Non-pigmented ciliary epithelial cell (primary cell): ENCODE data around the gene KLF12.
A peak's percentile ranks its signal among the peaks of the same experiment; 100 is the strongest.

ENCODE experiments used
- DNase-seq: peaks from one replicate; pipeline ENCODE4 v3.0.0-alpha.2; 2010; ENCODE audit warnings: low read depth

KLF12 gene

DNA sequence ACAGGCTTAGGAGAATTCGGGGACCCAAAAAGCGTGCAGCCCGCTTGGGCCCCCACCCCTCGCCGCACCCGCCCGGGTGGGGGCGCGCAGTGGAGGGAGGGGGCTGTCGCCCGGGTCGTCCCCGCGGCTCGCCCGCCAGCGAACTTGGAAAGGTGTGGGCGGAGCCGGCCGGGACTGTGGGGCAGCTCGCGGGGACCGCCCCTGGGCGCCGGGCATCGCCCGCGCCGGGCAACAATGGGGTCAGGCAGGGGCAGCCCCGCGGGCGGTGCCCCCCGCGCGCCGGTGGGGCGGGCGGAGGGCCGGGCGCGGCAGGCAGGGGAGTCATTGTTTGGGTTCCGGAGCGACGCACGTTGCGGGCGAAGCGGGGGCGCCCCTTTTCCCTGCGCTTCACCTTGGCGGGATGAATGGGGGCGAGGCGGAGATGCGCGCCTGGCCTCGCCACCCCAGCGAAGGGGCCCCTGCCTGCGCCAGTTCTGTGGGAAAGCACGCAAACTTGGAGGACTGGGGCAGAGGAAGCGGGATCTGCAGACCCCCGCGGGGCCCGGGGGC is 647 bp upstream of the KLF12 start:
- DNase-seq, result no peak

DNA sequence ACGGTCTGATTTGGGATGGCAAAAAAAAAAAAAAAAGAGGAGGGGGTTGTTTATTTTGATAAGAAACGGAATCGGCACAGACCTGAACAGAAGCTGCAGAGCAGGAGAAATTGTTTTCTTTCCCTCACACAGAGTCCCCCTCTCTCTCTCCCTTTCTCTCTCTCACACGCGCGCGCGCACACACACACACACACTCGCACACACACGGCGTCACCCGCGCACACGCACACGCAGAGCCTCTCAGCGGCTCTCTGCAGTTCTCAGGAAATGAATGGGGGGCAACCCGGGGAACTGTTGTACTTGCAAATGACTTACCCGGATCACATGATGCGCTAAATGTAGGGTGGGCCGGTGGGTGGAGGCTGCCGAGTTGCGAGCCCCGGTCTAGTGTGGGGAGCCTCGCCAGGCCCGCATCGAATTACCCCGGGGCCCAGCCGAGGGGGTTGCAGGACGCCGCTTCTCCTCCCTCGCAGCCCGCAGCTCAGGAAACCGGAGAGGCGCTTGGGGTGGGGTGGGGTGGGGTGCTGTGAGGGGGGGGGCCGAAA is 475 bp downstream of the KLF12 start:
- peak; percentile 83 for DNase-seq

DNA sequence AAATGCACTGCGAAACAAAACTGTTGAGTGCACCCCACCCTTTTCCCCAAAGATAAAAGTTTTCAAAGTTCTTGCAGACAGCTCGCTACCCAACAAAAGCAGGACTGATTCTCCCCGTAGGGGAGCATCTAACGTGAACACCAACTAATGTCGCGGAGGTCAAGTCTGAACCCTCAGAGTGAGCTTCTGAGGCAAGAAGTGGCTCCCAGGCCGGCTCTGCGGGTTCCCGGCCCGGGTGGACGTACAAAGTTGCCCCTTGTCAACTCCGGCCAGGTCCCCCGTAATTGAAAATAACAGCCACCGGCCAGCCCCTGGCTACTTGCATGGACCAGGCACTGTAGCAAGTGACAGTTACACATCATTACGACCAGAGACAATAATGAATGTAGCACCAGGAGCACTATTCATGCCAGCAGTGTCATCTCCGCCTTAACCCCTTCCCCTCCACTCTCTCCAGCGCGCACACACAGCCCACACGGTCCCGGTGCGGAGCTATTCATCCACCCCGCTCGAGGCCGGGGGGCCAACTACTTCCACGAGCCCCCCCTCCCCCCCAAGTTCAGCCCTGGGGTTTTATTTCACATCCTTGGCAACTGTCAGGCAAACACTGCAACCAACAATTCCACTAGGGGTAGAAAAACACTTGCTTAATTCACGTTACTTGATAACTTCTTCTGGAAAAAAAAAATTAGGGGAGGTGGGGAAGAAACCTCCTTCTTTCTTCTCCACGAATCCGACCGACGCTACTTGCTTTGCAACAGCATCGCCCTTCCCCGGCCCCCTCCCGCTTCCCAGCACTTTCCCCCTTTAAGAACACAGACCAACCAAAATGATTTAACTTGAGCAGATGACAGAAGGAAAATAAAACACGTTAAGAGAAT is 1.2 kb downstream of the KLF12 start:
- no peak for DNase-seq

DNA sequence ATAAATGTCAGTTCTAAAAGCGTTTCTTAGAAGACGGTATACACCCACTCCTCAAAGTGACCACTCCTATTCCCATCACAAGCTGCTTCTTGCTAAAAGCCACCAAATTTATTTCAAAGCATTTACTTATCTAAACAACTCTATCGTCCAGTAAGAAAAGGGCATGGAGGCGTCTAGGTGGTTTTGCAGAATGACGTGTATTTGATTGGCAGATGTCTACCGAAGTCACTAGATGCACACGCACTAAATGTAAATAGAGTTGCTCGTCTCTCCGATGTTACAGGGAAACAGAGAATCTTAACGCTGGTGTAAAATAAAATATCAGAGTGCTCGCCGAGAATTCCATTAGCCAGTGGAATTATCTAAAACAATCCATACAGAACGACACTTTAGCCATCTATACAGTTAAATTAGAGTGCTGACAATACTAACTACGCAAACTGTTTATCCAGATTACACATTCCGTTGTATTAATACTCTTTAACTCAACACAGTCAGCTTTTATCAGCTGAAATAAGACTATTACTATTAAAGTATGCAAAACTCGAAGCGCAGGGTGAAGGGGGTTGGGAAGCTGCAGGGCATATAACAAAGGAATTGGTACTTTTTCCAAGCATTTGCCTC is 1.9 kb downstream of the KLF12 start:
- no peak for DNase-seq

DNA sequence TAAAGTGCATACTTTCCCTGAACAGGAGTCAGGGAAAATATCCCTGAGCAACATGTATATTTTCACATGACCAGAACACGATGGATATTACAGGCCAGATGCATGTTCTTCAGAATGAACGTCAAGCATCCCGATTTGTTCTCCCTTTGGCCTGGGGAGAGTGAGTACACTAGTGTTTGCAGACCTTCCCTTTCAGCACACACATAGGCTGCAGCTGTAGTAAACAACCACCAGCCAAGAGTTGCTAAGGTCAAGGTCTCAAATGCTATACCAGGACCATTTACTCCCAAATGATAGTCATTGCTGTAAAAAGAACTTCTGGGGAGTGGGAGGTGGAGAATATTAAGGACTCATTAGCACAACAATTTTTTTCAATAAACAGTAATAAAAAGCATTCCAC is 3.0 kb downstream of the KLF12 start:
- no peak for DNase-seq

DNA sequence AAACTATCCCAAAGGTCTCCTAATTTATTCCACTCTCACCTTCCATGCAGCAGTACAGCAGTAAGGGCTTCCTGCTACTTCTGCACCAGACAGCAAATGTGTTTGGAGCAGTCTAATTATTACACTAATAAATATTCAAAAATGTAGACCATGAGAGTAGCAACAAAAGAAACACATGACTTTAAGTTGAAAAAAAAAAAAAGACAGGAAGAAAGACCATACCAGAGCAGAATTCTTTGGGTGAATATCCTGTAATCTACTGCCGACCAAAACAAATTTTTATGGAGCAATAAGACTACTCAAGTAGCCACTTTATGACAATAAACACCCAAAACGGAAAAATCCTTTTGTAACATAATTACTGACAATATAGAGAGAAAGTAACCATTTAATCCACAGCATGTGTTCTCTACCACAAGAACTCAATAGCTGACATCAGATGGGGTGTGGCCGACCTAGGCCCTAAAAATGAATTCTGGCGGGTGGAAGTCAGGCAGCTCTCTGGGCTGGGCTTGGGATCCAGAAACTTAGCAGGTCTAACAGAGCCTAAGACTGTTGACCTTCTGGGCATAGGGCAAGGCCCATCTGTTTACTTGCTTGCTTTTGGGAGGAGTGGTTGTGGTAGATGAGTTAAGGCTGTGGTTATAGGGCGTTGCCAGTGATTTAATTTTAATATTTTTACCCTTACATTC is 4.6 kb downstream of the KLF12 start:
- no peak for DNase-seq

DNA sequence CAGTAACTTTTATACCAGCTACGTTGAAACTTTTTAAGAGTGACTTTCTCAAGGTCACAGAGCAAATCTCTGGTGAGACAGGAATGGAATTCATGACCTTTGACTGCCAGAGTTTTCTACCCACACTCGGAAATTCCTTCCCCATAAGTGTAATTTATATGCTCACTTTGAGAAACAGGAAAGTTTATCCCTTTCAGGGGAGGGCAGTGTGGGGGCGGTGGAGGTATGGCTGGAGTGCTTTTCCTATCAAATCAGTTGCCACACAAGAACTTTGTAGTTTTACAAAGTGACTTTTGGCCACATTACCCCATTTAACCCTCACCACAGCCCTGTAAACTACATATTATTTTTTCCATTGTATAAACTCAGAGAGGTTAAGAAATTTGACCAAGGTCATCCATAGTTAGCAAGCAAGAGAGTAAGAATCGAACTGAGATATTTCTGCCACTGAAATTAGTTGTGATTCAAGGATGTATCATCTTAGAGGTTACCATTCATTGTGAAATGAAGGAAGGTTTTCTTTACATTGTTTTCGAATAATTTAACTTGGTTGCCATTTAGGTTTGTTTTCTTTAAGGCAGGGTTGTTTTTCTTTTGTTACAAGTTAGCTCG is 5.9 kb downstream of the KLF12 start:
- no peak for DNase-seq

DNA sequence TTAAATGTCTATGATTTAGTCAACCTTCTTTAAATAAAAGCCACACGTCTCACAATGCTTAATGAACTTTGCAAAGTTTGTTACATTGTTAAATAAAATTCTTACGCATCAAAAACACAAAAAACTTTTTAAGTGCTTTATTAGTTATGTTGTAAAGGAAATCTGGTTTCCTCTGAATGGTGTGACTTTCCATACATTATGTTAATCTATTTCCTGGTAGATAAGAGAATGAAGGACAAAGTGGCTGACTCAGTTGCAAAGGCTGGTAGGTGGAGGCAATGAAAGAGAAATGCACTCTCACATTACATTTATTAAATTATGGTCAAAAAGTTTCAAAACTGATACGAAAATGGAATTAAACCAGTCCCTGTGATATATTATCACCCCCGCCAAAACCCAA is 15.9 kb downstream of the KLF12 start:
- DNase-seq, result no peak

DNA sequence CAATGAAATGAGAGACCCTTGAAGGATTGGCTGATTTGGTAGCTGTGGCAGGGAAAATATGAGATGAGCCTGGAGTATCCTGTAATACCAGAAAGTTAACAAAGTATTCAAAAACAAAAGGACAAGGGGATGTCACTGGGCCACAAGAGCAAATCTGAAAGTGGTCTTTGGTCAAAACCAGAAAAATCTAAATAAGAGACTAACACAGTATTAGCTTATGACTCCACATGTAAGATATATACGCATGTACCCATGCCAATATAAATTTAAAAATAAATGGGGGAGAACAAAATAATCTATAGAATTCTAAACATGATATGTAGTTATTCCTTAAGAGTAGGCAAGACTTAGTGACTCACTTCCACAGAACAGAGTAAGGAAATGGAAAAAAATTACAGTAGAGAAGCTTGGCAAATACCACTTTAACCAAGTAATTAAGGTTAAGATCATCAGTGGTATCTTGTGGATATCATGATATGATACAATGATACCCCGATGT is 16.9 kb downstream of the KLF12 start:
- no peak for DNase-seq

DNA sequence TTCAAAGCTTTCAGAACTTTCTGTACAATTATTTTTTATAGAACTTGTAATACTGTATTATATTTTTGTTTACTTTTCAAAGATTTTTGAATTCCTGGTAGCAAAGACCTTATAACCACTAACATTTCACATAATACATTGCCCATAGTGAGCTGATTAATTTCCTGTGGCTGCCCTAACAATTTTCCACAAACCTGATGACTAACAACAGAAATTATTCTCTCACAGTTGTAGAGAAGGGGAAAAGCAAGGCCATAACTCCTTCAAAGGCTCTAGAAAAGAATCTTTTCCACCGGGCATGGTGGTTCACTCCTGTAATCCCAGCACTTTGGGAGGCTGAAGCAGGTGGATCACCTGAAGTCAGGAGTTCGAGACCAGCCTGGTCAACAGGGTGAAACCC is 19.1 kb downstream of the KLF12 start:
- no peak for DNase-seq

DNA sequence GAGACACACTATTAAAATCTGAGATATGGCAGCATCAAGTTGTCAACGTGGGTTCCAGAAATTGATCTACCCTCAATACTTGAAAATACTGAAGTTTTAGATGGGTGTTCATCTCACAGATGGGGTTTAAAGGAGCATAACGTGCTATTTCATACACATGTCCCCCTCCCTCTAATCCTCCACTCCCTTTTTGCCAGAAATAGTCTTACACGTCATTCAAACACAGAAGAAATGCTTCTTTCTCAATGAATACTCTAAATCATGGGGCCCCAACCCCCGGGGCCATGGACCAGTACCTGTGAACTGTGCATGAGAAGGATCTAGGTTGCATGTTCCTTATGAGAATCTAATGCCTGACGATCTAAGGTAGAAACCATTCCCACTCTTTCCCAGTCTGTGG is 19.6 kb downstream of the KLF12 start:
- DNase-seq, result no peak

DNA sequence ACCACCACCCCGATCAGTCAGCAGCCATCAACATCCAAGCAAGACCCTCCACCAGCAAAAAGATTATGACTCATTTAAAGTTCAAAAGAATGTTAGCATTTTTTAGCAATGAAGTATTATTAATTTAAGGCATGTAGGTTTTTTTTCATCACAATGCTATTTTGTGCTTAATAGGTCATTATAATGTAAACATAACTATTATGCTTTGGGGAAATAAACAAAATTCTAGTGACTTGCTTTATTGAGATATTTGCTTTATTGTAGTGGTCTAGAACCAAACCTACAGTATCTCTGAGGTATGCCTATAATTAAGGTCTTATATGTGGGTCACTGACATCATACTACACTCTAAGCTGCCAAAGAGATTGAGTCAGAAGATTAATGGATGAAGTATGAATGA is 20.0 kb downstream of the KLF12 start:
- DNase-seq, result no peak

DNA sequence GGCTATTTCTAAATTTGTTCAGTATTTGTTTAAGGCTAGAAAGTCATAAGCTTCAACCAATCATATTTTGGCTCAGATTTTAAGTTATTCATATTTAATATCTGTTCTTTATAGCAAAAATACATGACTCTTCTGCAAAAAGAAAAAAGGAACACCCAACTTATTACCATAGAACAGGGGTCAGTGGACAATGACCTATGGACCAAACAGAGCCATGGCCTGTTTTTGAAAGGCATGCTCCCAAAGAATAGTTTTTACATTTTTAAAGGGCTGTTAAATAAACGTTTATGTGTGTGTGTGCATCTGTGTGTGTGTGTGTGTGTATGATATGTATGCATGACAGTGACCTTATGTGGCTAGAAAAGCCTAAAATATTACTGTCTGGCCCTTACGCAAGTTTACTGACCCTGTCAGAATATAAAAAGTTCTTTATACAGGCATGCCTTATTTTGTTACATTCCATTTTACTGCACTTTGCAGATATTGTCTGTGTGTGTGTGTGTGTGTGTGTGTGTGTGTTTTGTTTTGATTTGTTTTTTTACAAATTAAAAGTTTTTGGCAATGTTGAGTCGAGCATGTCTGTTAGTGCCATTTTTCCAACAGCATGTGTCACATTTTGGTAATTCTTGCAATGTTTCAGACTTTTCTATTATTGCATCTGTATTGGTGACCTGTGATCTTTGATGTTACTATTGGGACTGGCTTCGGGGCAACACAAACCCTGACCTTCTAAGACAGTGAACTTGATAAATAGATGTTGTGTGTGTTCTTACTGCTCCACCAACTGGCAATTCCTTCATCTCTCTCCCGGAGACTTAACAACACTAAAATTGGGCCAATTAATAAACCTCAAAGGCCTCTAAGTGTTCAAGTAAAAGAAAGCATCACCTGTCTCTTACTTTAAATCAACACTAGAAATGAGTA is 22.0 kb downstream of the KLF12 start:
- DNase-seq, result no peak

DNA sequence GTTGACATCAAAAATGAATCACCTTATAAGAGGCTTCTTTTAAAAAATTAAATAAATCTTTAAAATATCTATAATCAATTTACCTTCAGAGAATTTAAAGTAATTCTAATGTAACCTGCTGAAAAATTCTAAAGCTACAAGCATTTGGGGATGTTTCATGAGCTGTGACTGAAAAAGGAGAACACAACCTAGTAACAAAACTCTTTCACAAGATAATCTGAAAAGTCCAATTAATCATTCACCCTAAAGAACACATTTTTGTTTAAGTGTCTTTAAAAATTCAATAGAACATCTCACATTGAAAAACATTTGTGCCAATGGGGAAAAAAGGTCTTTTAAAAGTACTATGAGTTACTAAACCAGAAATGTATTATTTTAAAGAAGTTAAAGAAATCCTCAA is 22.8 kb downstream of the KLF12 start:
- no peak for DNase-seq

DNA sequence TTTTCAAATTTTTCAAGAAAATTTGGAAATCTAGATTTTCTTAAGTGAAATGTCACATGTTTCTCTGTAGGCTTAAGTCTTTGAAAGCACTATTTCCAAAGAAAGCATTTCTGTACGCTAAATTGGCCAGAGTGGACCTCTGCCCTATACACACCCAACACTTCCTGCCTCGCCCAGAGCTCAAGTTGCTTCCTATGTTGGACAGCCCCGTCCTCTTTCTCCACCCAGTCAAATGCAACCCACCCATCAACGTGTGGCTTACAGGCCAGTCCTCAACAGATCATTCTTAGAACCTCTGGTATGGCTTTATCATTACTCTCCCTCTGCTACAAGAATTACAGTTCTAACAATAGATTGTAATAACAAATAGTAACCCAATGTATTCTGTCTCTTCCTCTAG is 24.2 kb downstream of the KLF12 start:
- no peak for DNase-seq

DNA sequence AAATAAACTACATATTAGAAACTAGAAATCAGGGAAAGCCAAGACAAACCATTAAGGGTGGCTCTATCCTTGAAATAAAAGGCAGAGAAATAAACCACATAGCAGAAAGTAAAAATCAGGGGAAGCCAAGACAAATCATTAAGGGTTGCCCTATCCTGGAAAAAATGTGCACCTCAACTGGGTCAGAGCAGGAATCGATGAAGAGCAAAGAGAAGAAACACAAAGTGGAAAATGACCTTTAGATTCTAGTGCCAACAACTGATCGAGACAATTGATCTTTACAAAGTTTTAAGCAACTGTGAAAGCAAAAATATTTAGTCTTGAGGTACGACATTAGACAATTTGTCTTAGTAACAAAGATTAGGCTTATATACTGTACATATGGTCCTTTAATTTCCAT is 26.6 kb downstream of the KLF12 start:
- DNase-seq, result no peak

DNA sequence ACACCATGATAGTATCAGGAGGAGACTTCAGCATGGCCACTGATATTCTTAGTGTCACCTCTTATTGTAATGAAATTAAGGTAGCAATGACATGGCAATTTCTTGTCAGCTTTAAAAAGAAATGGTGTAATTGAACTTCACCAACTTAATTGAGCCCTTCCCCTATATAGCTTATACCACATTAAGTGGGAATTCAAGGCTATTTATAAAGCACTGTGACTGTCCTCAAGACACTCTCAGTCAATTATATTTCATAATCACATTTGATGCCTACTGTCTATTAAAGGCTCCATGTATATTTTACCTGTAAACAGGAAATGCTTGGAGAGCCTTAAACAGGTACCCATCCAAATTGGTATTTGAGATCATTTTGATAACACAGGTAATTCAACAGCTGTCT is 28.3 kb downstream of the KLF12 start:
- DNase-seq, result no peak

DNA sequence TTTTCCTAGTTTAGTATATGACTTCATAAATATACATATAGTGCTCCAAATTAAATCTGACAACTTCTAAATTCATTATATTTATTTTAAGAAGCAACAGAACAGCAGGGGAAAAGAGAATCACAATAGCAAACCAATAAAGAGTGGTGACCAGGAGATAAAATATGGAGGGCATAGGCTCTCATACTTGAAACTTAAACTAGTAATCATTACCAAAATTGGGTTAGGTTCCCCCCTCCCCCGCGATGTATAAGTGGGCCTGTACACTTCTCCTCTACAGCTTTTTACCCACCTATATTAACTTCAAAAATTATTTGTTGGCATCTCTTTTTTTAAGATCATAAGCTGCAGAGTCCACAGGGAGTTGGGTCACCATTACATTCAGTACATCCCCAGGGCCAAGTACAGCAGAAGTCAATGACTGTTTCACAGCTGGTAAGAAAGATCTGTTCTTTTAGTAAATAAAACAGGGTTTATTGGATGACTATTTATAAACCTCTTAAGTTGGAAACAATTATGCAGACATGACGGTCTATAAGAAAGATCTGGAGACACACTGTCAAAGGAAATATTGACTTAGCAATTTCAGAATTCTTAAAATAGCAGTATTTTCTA is 29.4 kb downstream of the KLF12 start:
- no peak for DNase-seq

DNA sequence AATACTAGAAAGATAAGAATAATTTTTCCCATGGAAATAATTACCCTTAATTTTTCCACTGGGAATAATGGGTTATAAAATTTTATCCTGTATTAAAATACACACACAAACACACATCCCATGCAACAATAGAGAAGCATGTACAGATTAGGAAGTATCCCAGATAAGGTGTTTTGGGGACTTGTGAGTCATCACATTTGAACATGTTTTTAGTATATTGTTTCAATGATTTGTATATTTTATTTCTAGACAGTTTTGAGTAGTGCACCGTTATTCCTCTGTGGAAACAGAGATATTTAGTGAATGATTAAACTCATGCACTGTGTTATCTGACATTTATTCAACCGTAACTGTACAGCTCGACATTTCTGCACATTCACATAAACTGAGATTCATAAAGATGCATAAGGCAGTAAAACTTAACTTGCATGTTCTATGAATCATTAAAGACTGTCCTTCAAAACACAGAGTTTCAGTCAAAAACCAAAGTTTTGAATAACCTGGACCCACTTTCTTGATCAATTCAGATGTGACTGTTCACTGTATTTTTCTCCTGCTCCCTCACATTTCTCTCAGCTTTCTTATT is 30.1 kb downstream of the KLF12 start:
- DNase-seq, result no peak

DNA sequence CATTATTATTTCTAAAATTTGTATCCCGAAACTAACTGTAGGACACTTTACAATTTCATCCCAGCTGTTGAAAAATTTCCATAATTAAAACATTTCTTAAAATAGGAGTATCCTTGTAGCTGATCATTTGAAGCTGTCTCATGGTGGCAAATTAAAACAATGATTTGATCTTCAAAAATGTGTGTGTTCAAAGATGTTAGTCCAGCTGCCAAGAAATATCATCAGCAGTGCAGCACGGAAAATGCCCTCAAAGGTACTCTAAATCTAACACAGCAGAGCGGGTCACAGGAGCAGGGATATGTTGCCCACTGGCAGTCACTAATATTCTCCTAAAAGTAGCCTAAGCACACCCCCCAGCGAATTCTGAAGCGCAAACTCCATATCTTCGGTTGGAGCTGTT is 31.0 kb downstream of the KLF12 start:
- no peak for DNase-seq
